ENCODE measurements around the gene CEP89.

CEP89 gene

DNA sequence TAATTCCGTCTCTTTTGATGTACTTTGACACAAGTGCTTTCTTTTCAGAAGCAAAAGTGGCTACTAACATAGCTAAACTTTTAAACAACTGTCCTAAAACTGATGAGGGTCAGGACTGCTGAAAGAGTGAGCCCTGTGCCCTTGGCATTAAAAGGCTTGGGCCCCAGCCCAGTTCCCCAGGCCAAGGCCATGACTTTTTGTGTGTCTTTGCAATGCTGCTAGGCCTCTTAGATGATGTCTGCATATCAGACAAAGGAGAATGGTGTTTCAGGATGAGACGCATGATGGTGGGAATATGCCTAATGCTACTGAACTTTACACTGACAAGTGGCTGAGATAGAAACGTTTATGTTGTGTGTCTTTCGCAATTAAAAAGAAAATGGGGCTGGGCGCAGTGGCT is 140.1 kb downstream of the CEP89 start:
- no peak for DNase-seq

- no peak for DNase-seq
These were observed 141.3 kb downstream of the CEP89 start for GRCh38 chr19:32830231-32831014.

- DNase-seq, result no peak
These were observed 142.3 kb downstream of the CEP89 start for GRCh38 chr19:32829345-32829896.

DNA sequence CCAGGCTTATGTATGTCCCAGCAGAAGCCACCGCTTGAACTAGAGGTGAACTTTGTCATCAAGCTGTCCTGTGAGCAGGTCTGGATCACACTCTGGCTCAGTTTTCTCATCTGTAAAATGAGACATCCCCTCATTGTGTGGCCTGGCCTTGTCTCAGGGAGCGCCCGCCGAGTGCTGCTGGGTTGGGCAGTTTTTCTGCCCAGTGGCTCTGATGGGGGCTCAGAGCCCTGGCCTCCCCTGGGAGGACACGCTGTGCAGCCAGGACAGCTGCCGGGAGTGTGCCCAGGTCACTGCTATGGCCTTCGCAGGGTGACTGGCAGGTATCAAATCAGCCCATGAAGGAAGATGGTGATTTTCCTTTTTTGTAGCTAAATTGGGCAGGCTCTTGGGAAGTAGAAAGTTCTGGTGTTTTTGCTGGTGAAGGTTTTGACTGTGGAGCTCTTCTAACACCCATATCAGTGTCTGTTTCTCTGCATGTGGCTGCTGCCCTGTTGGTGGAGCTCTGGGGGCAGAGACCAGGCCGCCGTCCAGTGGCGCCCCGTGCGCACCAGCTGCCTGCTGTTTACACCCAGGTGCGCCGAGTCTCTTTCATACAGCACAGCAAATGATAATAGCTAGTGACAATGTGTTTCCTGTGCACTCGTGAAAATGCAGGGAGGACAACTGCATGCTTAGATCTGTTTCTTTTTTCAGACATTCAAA is 143.0 kb downstream of the CEP89 start:
- no peak for DNase-seq

- no peak for DNase-seq
These were observed 143.6 kb downstream of the CEP89 start for GRCh38 chr19:32828139-32828538.

Data from CD4-positive, alpha-beta T cell treated with Interferon alpha-2 for 1 hour (primary cell).